ENCODE data around the gene NOX4. TPM values are rescaled to one million over a fixed set of nuclear protein-coding genes. Genes with fewer than 3 reads are reported as not detected.

NOX4 gene
- total RNA-seq, 1 experiment from 2014 or later: 3.0 TPM

DNA sequence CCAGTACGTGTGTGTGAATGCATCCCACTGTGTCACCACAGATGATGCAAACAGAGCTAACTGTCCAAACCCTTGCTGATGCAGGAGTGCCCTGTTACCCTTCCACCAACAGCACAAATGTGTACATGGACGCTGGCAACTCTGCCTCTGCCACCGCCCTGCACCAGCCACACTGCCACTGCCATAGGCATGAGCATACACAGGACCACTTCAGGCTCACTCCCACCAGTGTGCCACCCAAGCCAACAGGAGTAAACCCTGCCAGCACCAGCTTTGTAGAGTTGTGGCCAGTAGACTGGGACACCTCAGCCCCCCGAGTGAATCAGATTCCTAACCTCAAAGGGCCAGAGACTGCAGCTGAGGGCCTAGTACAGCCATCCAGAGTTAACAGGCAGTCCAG is 34.0 kb downstream of the NOX4 start:
- Mint-ChIP-seq H3K9me3 (no peaks in the 10 kb centered on the region; a peak in 1 of 5 replicates), H3K4me1 (no peaks in the 10 kb centered on the region), H3K4me3 (no peak overlapping the region), H3K36me3 (ENCODE audit: insufficient read depth in 1 of 3, low read depth in 3 of 3) (no peaks in the 10 kb centered on the region; a peak in 1 of 7 replicates), H3K27me3 (ENCODE audit: low read depth) (no peaks in the 10 kb centered on the region), H3K27ac (no peak overlapping the region; a peak in 1 of 7 replicates)
- H4K20me1 ChIP-seq (ENCODE audit: control insufficient read depth, insufficient read depth, insufficient read length): no peaks in the 10 kb centered on the region
- H3K4me1 ChIP-seq (ENCODE audit: insufficient read depth, low read length): no peaks in the 10 kb centered on the region
- H3K27me3 ChIP-seq (ENCODE audit: insufficient read depth, low read length): no peaks in the 10 kb centered on the region
- no peak overlapping the region for H2BK12ac ChIP-seq (ENCODE audit: insufficient read length, low read depth, low read length)
- no peak overlapping the region for H3K18ac ChIP-seq (ENCODE audit: insufficient read length, low read depth, low read length)
- no peak overlapping the region for H2AFZ ChIP-seq (ENCODE audit: low read length)
- H3K9me3 ChIP-seq (ENCODE audit: control insufficient read depth, low read depth, low read length): no peaks in the 10 kb centered on the region
- H3K4ac ChIP-seq (ENCODE audit: low read depth, low read length): no peak overlapping the region
- no peaks in the 10 kb centered on the region for H3K23me2 ChIP-seq (ENCODE audit: insufficient read length, low read depth, low read length, poor library complexity, severe bottlenecking)
- H3K27ac ChIP-seq (ENCODE audit: insufficient read length, low read depth, low read length): no peak overlapping the region
- no peak overlapping the region for H3K4me2 ChIP-seq (ENCODE audit: insufficient read depth, insufficient read length, low read length)
- no peak overlapping the region for H2BK20ac ChIP-seq (ENCODE audit: low read depth, low read length, poor library complexity, severe bottlenecking)
- H2BK5ac ChIP-seq (ENCODE audit: insufficient read length, low read length): no peak overlapping the region
- no peak for TF ChIP-seq CTCF (conservative IDR thresholded peaks at IDR 0.05)
- no peak for DNase-seq
- no peak overlapping the region for H4K8ac ChIP-seq (replicated peaks; ENCODE audit: insufficient read length, low read depth, low read length)
- no peak overlapping the region for H4K91ac ChIP-seq (ENCODE audit: insufficient read length, low read depth, low read length)
- H3K79me2 ChIP-seq (ENCODE audit: insufficient read depth, low read length): no peaks in the 10 kb centered on the region; the same call in 1 of the 2 replicates
- no peaks in the 10 kb centered on the region for H3K79me1 ChIP-seq (ENCODE audit: insufficient read depth, low read depth, low read length, poor library complexity, severe bottlenecking)
- no peak overlapping the region for H2BK15ac ChIP-seq (ENCODE audit: low read depth, low read length)
- no CpG with 5 or more reads among the region's 4 CpGs for WGBS (ENCODE audit: extremely low coverage, insufficient read length, low lambda C conversion rate)
- no peak overlapping the region for H2BK120ac ChIP-seq (ENCODE audit: low read depth, low read length, poor library complexity, severe bottlenecking)
- H3K9ac ChIP-seq (ENCODE audit: extremely low read depth, insufficient read length, low read length): no peak overlapping the region
- H3K56ac ChIP-seq (ENCODE audit: insufficient read length, low read depth, low read length): no peak overlapping the region
- H2AK5ac ChIP-seq (ENCODE audit: insufficient read length, low read length): no peak overlapping the region
- no peak overlapping the region for H4K5ac ChIP-seq (ENCODE audit: insufficient read length, low read depth, low read length)
- no peak overlapping the region; the same call in 1 of the 2 replicates for H3K14ac ChIP-seq (ENCODE audit: insufficient read depth, low read length)
- no peak overlapping the region for H3K23ac ChIP-seq (ENCODE audit: insufficient read length, low read depth, low read length)
- no peak overlapping the region for H3T11ph ChIP-seq (ENCODE audit: low read length)
